NCI-H82 (cell line): ENCODE measurements around the gene SLC25A36.
"Not testable (repeated sequence)": the region's sequence is repeated elsewhere in the genome, so short reads cannot be mapped to it uniquely, and the experiment has no call there.

Experiments
- DNase-seq: peaks from one replicate; lab custom pipeline; 2025; lab: John Stamatoyannopoulos, UW

The SLC25A36 gene

GRCh38 chr3:140994861-140995260 is 53.2 kb downstream of the SLC25A36 start:
- DNase-seq, result not testable (repeated sequence)

GRCh38 chr3:140995881-140996280 is 54.2 kb downstream of the SLC25A36 start:
- no peak for DNase-seq

- peak; percentile 86 for DNase-seq
Measured at GRCh38 chr3:141000027-141000663, 58.5 kb downstream of the SLC25A36 start.

- no peak for DNase-seq
Measured at GRCh38 chr3:141000686-141001085, 59.0 kb downstream of the SLC25A36 start.

- no peak for DNase-seq
Measured at GRCh38 chr3:141006344-141006743, 64.7 kb downstream of the SLC25A36 start.

- DNase-seq, result no peak
Measured at GRCh38 chr3:141009496-141009895, 67.9 kb downstream of the SLC25A36 start.

- peak; percentile 94 for DNase-seq
Measured at GRCh38 chr3:141011232-141011996, 69.8 kb downstream of the SLC25A36 start.

GRCh38 chr3:141011997-141012262 is 70.3 kb downstream of the SLC25A36 start:
- DNase-seq, result no peak

GRCh38 chr3:141012571-141012970 is 70.9 kb downstream of the SLC25A36 start:
- no peak for DNase-seq

- no peak for DNase-seq
Measured at GRCh38 chr3:141015481-141015880, 73.8 kb downstream of the SLC25A36 start.

- not testable (repeated sequence) for DNase-seq
Measured at GRCh38 chr3:141017366-141018322, 76.0 kb downstream of the SLC25A36 start.

GRCh38 chr3:141019244-141019643 is 77.6 kb downstream of the SLC25A36 start:
- DNase-seq, result no peak

- no peak for DNase-seq
Measured at GRCh38 chr3:141020143-141020830, 78.7 kb downstream of the SLC25A36 start.

GRCh38 chr3:141021261-141021660 is 79.6 kb downstream of the SLC25A36 start:
- no peak for DNase-seq
